ENCODE measurements around the gene ADGRA3.
A peak's percentile ranks its signal among the peaks of the same experiment; 100 is the strongest.

Gene ADGRA3, protein sequence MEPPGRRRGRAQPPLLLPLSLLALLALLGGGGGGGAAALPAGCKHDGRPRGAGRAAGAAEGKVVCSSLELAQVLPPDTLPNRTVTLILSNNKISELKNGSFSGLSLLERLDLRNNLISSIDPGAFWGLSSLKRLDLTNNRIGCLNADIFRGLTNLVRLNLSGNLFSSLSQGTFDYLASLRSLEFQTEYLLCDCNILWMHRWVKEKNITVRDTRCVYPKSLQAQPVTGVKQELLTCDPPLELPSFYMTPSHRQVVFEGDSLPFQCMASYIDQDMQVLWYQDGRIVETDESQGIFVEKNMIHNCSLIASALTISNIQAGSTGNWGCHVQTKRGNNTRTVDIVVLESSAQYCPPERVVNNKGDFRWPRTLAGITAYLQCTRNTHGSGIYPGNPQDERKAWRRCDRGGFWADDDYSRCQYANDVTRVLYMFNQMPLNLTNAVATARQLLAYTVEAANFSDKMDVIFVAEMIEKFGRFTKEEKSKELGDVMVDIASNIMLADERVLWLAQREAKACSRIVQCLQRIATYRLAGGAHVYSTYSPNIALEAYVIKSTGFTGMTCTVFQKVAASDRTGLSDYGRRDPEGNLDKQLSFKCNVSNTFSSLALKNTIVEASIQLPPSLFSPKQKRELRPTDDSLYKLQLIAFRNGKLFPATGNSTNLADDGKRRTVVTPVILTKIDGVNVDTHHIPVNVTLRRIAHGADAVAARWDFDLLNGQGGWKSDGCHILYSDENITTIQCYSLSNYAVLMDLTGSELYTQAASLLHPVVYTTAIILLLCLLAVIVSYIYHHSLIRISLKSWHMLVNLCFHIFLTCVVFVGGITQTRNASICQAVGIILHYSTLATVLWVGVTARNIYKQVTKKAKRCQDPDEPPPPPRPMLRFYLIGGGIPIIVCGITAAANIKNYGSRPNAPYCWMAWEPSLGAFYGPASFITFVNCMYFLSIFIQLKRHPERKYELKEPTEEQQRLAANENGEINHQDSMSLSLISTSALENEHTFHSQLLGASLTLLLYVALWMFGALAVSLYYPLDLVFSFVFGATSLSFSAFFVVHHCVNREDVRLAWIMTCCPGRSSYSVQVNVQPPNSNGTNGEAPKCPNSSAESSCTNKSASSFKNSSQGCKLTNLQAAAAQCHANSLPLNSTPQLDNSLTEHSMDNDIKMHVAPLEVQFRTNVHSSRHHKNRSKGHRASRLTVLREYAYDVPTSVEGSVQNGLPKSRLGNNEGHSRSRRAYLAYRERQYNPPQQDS (N-terminal part only)

DNA sequence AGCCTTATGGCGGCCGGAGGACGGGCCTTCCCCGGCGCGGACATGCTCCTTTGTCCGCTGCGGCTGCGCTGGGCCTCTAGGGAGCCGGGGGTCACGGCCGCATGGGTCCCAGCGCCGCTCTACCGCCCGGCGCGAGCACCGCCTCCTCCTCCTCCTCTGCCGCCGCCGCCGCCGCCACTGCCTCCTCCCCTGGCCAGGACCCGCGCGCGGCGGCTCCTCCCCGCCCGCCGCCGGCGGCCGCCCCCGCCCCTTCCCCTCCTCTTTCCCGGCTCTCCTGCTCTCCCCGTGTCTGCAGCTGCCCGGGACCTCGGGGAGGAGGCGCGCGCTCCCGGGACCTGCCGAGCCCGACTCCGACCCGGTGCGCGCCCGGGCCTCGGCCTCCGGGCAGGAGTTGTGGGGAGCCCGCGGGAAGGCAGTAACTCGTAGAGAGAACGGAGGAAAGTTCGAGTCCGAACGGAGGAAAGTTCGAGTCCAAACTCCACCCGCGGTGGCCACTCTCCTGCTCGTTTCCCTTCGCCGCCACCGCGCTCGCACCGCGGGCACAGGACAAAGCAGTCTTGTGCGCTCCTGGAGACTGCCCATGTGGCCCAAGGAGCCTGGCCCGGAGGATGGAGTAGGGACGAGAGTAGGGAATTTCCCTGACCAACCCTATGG, at the start of gene ADGRA3:
Gene ADGRA3 (minus strand): TSS at position 179 of the 654 bp plus-strand sequence. CDS start 282 bp downstream, outside the sequence.
- Histone ChIP-seq H3K27me3 (replicated peaks; ENCODE audit: insufficient read depth, low read length) (no peaks in the 10 kb centered on the region), H3K9me3 (replicated peaks; ENCODE audit: insufficient read depth, low read length) (no peaks in the 10 kb centered on the region), H3F3A (ENCODE audit: insufficient read depth, low read length) (peaks cover 5% of the 10 kb centered on the region; the same call in 1 of the 2 replicates), H2AFZ (ENCODE audit: low read length) (peak within 1 kb of the TSS; percentile 98), H3K4me2 (ENCODE audit: low read depth, low read length) (peak within 1 kb of the TSS; percentile 87), H3K9me2 (replicated peaks; ENCODE audit: insufficient read depth, low read length) (no peaks in the 10 kb centered on the region), H4K20me1 (ENCODE audit: insufficient read depth, low read length) (no peaks in the 10 kb centered on the region), H3K9ac (ENCODE audit: low read length) (peak within 1 kb of the TSS; percentile 44; the same call in 1 of the 2 replicates), H3K79me2 (ENCODE audit: low read length) (peaks cover 36% of the 10 kb centered on the region), H3K4me3 (ENCODE audit: low read length) (peak within 1 kb of the TSS; percentile 89), H3K4me1 (ENCODE audit: low read length) (0 out of 2 replicates have a peak, but pooled peaks cover 3% of the 10 kb centered on the region), H3K36me3 (replicated peaks; ENCODE audit: insufficient read depth, low read length) (no peaks in the 10 kb centered on the region), H3K27ac (ENCODE audit: low read length) (peak within 1 kb of the TSS; percentile 45; the same call in 1 of the 2 replicates)
- DNase-seq = peak; percentile 57
- TF ChIP-seq EZH2 (optimal IDR thresholded peaks at IDR 0.05; ENCODE audit: low read depth, low read length) (no peak), EZH2phosphoT487 (IDR thresholded peaks at IDR 0.05; ENCODE audit: low read length) (no peak)
- TF ChIP-seq, protein P1, sequence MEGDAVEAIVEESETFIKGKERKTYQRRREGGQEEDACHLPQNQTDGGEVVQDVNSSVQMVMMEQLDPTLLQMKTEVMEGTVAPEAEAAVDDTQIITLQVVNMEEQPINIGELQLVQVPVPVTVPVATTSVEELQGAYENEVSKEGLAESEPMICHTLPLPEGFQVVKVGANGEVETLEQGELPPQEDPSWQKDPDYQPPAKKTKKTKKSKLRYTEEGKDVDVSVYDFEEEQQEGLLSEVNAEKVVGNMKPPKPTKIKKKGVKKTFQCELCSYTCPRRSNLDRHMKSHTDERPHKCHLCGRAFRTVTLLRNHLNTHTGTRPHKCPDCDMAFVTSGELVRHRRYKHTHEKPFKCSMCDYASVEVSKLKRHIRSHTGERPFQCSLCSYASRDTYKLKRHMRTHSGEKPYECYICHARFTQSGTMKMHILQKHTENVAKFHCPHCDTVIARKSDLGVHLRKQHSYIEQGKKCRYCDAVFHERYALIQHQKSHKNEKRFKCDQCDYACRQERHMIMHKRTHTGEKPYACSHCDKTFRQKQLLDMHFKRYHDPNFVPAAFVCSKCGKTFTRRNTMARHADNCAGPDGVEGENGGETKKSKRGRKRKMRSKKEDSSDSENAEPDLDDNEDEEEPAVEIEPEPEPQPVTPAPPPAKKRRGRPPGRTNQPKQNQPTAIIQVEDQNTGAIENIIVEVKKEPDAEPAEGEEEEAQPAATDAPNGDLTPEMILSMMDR (IDR thresholded peaks at IDR 0.05; ENCODE audit: low read length) = no peak

DNA sequence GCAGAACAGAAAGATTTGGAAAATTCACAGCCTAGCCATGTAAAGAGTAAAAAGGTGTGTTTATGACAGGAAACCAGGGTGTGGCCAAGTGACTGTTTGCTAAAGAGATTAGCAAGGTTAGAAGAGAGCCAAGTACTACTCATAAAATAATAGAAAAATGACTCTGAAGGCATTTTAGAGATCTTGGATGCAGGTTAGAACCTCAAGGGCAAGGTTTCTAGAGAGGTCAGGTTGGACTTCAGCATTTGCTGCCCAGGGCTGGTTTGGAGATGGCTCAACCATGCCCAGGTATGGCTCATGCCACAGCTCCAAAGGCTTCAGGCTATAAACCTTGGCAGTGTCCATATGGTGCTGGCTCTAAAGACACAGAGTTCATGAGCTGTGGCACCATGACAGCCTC, 40.6 kb upstream of the ADGRA3 start:
- Histone ChIP-seq H3K4me1 (ENCODE audit: low read length) (no peaks in the 10 kb centered on the region), H3K4me2 (ENCODE audit: low read depth, low read length) (no peak overlapping the region), H3K9ac (ENCODE audit: low read length) (no peak overlapping the region), H3K9me3 (replicated peaks; ENCODE audit: insufficient read depth, low read length) (no peaks in the 10 kb centered on the region), H4K20me1 (ENCODE audit: insufficient read depth, low read length) (no peaks in the 10 kb centered on the region), H3K36me3 (replicated peaks; ENCODE audit: insufficient read depth, low read length) (no peaks in the 10 kb centered on the region), H3K9me2 (replicated peaks; ENCODE audit: insufficient read depth, low read length) (no peaks in the 10 kb centered on the region), H3K4me3 (ENCODE audit: low read length) (no peak overlapping the region), H3K27ac (ENCODE audit: low read length) (no peak overlapping the region), H2AFZ (ENCODE audit: low read length) (no peak overlapping the region), H3K79me2 (ENCODE audit: low read length) (no peaks in the 10 kb centered on the region), H3K27me3 (replicated peaks; ENCODE audit: insufficient read depth, low read length) (no peaks in the 10 kb centered on the region), H3F3A (ENCODE audit: insufficient read depth, low read length) (no peaks in the 10 kb centered on the region)
- DNase-seq = no peak
- TF ChIP-seq EZH2phosphoT487 (IDR thresholded peaks at IDR 0.05; ENCODE audit: low read length) (no peak), EZH2 (optimal IDR thresholded peaks at IDR 0.05; ENCODE audit: low read depth, low read length) (no peak)
- TF ChIP-seq, protein P1 (IDR thresholded peaks at IDR 0.05; ENCODE audit: low read length) = no peak

DNA sequence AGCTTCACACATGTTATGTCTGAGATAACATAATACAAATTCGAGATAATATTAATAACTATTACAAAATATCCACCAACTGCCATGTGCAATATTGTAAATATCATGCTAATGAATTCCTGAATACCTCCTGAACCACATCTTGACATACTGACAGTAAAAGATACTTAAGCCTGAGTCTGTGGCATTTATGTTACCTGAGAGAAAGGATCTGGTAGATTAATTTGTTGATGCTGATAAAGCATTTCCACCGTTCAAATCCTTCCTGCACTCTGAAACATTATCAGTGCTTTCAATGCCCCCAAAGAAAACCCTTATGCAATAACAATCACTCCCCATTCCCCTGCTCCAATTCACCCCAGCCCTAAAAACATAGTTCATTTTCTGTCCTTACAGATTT, 38.8 kb upstream of the ADGRA3 start:
- no peaks in the 10 kb centered on the region for H3F3A ChIP-seq (ENCODE audit: insufficient read depth, low read length)
- DNase-seq = no peak
- no peak overlapping the region for H3K27ac ChIP-seq (ENCODE audit: low read length)
- no peak overlapping the region for H2AFZ ChIP-seq (ENCODE audit: low read length)
- no peak overlapping the region for H3K4me2 ChIP-seq (ENCODE audit: low read depth, low read length)
- no peaks in the 10 kb centered on the region for H4K20me1 ChIP-seq (ENCODE audit: insufficient read depth, low read length)
- no peak overlapping the region for H3K4me3 ChIP-seq (ENCODE audit: low read length)
- no peaks in the 10 kb centered on the region for H3K27me3 ChIP-seq (replicated peaks; ENCODE audit: insufficient read depth, low read length)
- TF ChIP-seq, protein P1 (IDR thresholded peaks at IDR 0.05; ENCODE audit: low read length) = no peak
- H3K9me2 ChIP-seq (replicated peaks; ENCODE audit: insufficient read depth, low read length) = no peaks in the 10 kb centered on the region
- no peaks in the 10 kb centered on the region for H3K9me3 ChIP-seq (replicated peaks; ENCODE audit: insufficient read depth, low read length)
- H3K36me3 ChIP-seq (replicated peaks; ENCODE audit: insufficient read depth, low read length) = no peaks in the 10 kb centered on the region
- H3K9ac ChIP-seq (ENCODE audit: low read length) = no peak overlapping the region
- H3K79me2 ChIP-seq (ENCODE audit: low read length) = no peaks in the 10 kb centered on the region
- no peaks in the 10 kb centered on the region for H3K4me1 ChIP-seq (ENCODE audit: low read length)
